ENCODE results near the gene MSANTD2.

Gene MSANTD2

GRCh38 chr11:124739479-124740276 lies 60.5 kb downstream of the MSANTD2 start, which contains the start of gene NRGN:
Gene NRGN, plus strand, starts transcription at chr11:124739942. Its CDS starts 143 bp downstream, at chr11:124740085.
- DNase-seq (ENCODE audit: extremely low read depth in 1 of 2, low read depth in 1 of 2) = peak in 1 of 2 donors; percentile 71

- DNase-seq (ENCODE audit: extremely low read depth in 1 of 2, low read depth in 1 of 2) = no peak
Observed at GRCh38 chr11:124738713-124739478, 61.3 kb downstream of the MSANTD2 start.

- DNase-seq (ENCODE audit: extremely low read depth in 1 of 2, low read depth in 1 of 2) = no peak
Observed at GRCh38 chr11:124737638-124738305, 62.4 kb downstream of the MSANTD2 start.

GRCh38 chr11:124736736-124737135 lies 63.5 kb downstream of the MSANTD2 start:
- no peak for DNase-seq (ENCODE audit: extremely low read depth in 1 of 2, low read depth in 1 of 2)

GRCh38 chr11:124732230-124732629 lies 68.0 kb downstream of the MSANTD2 start:
- DNase-seq (ENCODE audit: extremely low read depth in 1 of 2, low read depth in 1 of 2) = no peak

GRCh38 chr11:124729571-124729970 lies 70.6 kb downstream of the MSANTD2 start:
- DNase-seq (ENCODE audit: extremely low read depth in 1 of 2, low read depth in 1 of 2) = no peak

- DNase-seq (ENCODE audit: extremely low read depth in 1 of 2, low read depth in 1 of 2) = no peak
Observed at GRCh38 chr11:124728134-124728533, 72.1 kb downstream of the MSANTD2 start.

GRCh38 chr11:124727474-124727873 lies 72.7 kb downstream of the MSANTD2 start:
- no peak for DNase-seq (ENCODE audit: extremely low read depth in 1 of 2, low read depth in 1 of 2)

- no peak for DNase-seq (ENCODE audit: extremely low read depth in 1 of 2, low read depth in 1 of 2)
Observed at GRCh38 chr11:124725719-124726105, 74.5 kb downstream of the MSANTD2 start.

GRCh38 chr11:124724979-124725718 lies 75.1 kb downstream of the MSANTD2 start:
- DNase-seq (ENCODE audit: extremely low read depth in 1 of 2, low read depth in 1 of 2) = no peak

GRCh38 chr11:124722176-124722575 lies 78.0 kb downstream of the MSANTD2 start:
- DNase-seq (ENCODE audit: extremely low read depth in 1 of 2, low read depth in 1 of 2) = no peak

GRCh38 chr11:124719534-124719933 lies 80.7 kb downstream of the MSANTD2 start:
- DNase-seq (ENCODE audit: extremely low read depth in 1 of 2, low read depth in 1 of 2) = no peak

- DNase-seq (ENCODE audit: extremely low read depth in 1 of 2, low read depth in 1 of 2) = no peak
Observed at GRCh38 chr11:124718801-124719200, 81.4 kb downstream of the MSANTD2 start.

GRCh38 chr11:124717786-124718651 lies 82.2 kb downstream of the MSANTD2 start:
- DNase-seq (ENCODE audit: extremely low read depth in 1 of 2, low read depth in 1 of 2) = no peak

GRCh38 chr11:124717421-124717785 lies 82.8 kb downstream of the MSANTD2 start:
- DNase-seq (ENCODE audit: extremely low read depth in 1 of 2, low read depth in 1 of 2) = no peak

GRCh38 chr11:124716591-124716990 lies 83.6 kb downstream of the MSANTD2 start:
- DNase-seq (ENCODE audit: extremely low read depth in 1 of 2, low read depth in 1 of 2) = no peak

Measured in activated CD8-positive, alpha-beta memory T cell treated with anti-CD3 and anti-CD28 coated beads for 1 hour (primary cell).